Inferior parietal cortex (tissue), 1 donor: ENCODE data around the gene BTBD6.
"Not testable (repeated sequence)": the region's sequence is repeated elsewhere in the genome, so short reads cannot be mapped to it uniquely, and the experiment has no call there.

Experiments used
- DNase-seq: peaks from one replicate; pipeline ENCODE4 v3.0.0-alpha.2; 2016; ENCODE audit errors: extremely low spot score

BTBD6 gene

DNA sequence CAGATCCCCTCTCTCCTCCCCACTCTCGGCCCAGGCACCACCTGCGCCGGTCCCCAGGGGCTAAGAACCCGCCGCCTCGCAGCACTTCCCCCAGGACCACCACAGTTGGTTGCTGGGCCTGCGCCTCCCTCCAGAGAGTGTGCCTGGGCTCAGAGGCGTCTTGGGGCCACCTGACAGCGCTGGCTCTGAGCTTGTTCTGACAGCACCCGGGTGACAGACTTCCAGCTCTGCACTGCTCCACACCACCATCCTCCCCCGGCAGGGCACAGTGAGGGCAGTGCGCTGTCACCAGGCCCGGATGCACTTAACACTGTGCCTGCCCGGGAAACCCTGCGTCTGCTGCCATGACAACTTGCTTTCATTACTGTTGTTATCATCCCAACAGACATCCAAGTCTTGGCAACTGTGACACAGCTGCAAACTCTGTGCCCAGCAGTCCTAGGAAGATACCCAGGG lies 45.8 kb downstream of the BTBD6 start:
- no peak for DNase-seq

DNA sequence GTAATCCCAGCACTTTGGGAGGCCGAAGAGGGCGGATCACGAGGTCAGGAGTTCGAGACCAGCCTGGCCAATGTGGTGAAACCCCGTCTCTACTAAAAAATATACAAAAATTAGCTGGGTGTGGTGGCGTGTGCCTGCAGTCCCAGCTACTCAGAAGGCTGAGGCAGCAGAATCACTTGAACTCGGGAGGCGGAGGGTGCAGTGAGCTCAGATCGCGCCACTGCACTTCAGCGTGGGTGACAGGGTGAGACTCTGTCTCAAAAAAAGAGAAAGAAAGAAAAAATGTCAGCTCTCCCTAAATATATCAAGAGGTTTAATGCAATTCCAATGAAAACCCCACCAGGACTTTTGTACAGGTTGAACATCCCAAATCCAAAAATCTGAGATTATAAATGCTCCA lies 49.0 kb downstream of the BTBD6 start:
- DNase-seq, result not testable (repeated sequence)

DNA sequence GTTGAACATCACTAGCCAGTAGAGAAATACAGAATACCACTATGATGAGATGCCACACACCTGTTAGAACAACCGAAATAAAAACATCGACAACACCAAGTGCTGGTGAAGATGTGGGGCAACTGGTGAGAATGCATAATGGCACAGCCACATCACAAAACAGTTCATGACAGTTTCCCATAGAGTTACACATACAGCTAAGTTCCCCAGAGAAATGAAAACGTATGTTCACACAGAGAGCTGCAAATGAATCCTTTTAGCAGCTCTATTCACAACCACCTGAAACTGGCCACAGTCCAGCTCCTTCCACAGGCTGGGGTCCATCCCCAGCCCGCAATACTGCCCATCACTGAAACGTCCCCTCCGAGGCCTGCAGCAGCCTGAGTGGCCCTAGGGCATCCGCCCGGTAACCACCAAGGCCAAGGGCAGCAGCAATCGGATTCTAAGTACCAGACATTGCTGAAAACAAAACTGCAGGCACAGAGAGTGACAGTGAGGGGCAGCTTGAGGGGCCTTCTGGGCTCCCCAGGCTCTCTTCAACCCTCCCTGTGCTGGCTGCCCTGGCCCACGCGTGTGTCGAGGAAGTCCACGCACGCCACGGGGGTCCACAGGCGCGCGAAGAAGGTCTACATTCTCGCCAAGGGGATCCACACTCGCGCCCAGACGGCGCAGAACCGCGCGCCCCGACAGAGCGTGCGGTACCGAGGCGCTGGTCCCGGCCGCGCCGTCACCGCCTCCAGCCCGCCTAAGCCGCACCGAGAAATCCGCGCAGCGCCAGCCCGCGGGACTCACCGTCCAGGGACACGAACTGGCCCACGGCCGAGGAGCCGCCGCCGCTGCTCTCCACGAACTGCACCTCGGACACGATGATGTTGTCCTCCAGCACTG lies 51.6 kb downstream of the BTBD6 start:
- no peak for DNase-seq
